Coronary artery (tissue), 2 donors: ENCODE results near the gene FILIP1.

Source experiments
- DNase-seq: peaks from one replicate; pipeline ENCODE4 v3.0.0-alpha.2; 2017; ENCODE audit warnings: low spot score
- H3K27ac ChIP-seq, 2 donors: fragments of 200-600 bp; sonication (generic); one replicate each; pipeline ENCODE4 v1.5.1; 2016 to 2019
- H3K4me3 ChIP-seq: fragments of 200-600 bp; sonication (generic); 2 replicates; pipeline ENCODE4 v1.5.1; 2016; ENCODE audit warnings: mild to moderate bottlenecking, moderate library complexity
- CTCF ChIP-seq: fragments of 200-600 bp; sonication (generic); IDR thresholded peaks from one replicate; pipeline ENCODE4 v1.5.1; 2019; ENCODE audit warnings: antibody characterized with exemption

Gene FILIP1

GRCh38 chr6:75384116-75384515 is 109.5 kb downstream of the FILIP1 start:
- Histone ChIP-seq H3K27ac (no peak overlapping the region), H3K4me3 (no peak overlapping the region)
- TF ChIP-seq CTCF, result no peak
- no peak for DNase-seq

- Histone ChIP-seq H3K27ac (no peak overlapping the region), H3K4me3 (no peak overlapping the region)
- no peak for TF ChIP-seq CTCF
- DNase-seq, result no peak
These were observed 111.0 kb downstream of the FILIP1 start for GRCh38 chr6:75382634-75382900.

- no peak for TF ChIP-seq CTCF
- no peak overlapping the region for H3K4me3 ChIP-seq
- H3K27ac ChIP-seq, result no peak overlapping the region
- DNase-seq, result no peak
These were observed 111.5 kb downstream of the FILIP1 start for GRCh38 chr6:75381877-75382633.

- TF ChIP-seq CTCF, result no peak
- H3K27ac ChIP-seq, result no peak overlapping the region
- H3K4me3 ChIP-seq, result no peak overlapping the region
- no peak for DNase-seq
These were observed 114.1 kb downstream of the FILIP1 start for GRCh38 chr6:75379536-75379935.

- Histone ChIP-seq H3K27ac (no peak overlapping the region), H3K4me3 (no peak overlapping the region)
- no peak for DNase-seq
- no peak for TF ChIP-seq CTCF
These were observed 115.5 kb downstream of the FILIP1 start for GRCh38 chr6:75378101-75378500.

GRCh38 chr6:75377386-75377785 is 116.2 kb downstream of the FILIP1 start:
- DNase-seq, result no peak
- no peak overlapping the region for H3K27ac ChIP-seq
- H3K4me3 ChIP-seq, result no peak overlapping the region
- TF ChIP-seq CTCF, result no peak

GRCh38 chr6:75376347-75377024 is 117.1 kb downstream of the FILIP1 start:
- no peak overlapping the region for H3K27ac ChIP-seq
- no peak for DNase-seq
- H3K4me3 ChIP-seq, result no peak overlapping the region
- no peak for TF ChIP-seq CTCF
